H1 (cell line): ENCODE results near the gene MAP4K4. TPM values are rescaled to one million over a fixed set of nuclear protein-coding genes. Genes with fewer than 3 reads are reported as not detected.

Experiments used
- KDM4A ChIP-seq: IDR thresholded peaks from one replicate; pipeline ENCODE4 v1.7.1; 2012; ENCODE audit warnings: low read depth, mild to moderate bottlenecking, moderate library complexity, low read length, inconsistent platforms; ENCODE audit not compliant: severe bottlenecking
- RNF2 ChIP-seq: fragments of 200-900, 300-1000 bp; sonication (generic); IDR thresholded peaks from 2 replicates; pipeline ENCODE4 v1.7.1; 2016; ENCODE audit warnings: borderline replicate concordance, low read depth, mild to moderate bottlenecking, antibody characterized with exemption, low read length; ENCODE audit not compliant: poor library complexity, severe bottlenecking; ENCODE audit errors: missing control alignments
- SP1 ChIP-seq: IDR thresholded peaks from 2 replicates; pipeline ENCODE4 v1.6.1; 2011; ENCODE audit warnings: low read depth, low read length
- SRF ChIP-seq: IDR thresholded peaks from 2 replicates; pipeline ENCODE4 v1.6.1; 2011; ENCODE audit warnings: mild to moderate bottlenecking, low read depth, low read length, moderate library complexity
- polyA plus RNA-seq, 7 experiments: library from polyadenylated mRNA; depleted of rRNA in 3 of 7; stranded (reverse) in 5 of 7; unstranded in 2 of 7; fragments of >200 nt in 5 of 7; fragments of 200-250 nt in 2 of 7; gene quantifications; 1 replicate in 5 of 7; 2 replicates in 1 of 7; 4 replicates in 1 of 7; pipeline versions ENCODE4 v1.2.1 to v1.2.3, GENCODE V29; 2011 to 2013; ENCODE audit warnings: missing spikeins in 2 of 7, mixed read lengths in 2 of 7
- total RNA-seq: library from RNA; stranded (reverse); fragmentation: NEBNext Ultra II Directional; extraction: Animal tissue kit (Norgen Biotek cat#: 25700); gene quantifications from 2 replicates; pipeline ENCODE4 v1.2.1, GENCODE V29; 2021

Gene MAP4K4
- total and polyA plus RNA-seq, 2 of the 8 experiments (the other 6 are each of a cell fraction or from before 2014, with no cell fraction given): 53.2 to 138 TPM

GRCh38 chr2:101732773-101733256 lies 35.3 kb downstream of the MAP4K4 start (continued):
- TF ChIP-seq RNF2 (no peak), KDM4A (no peak), SP1 (no peak), SRF (no peak)
